Left ventricle myocardium superior (tissue), 1 donor: ENCODE measurements around the gene MSRB3. TPM values are rescaled to one million over a fixed set of nuclear protein-coding genes. Genes with fewer than 3 reads are reported as not detected.
A peak's percentile ranks its signal among the peaks of the same experiment; 100 is the strongest.

Source experiments
- ATAC-seq: fragments of 200-7000 bp; cut with Tn5 transposase; one replicate; pipeline ENCODE4 v1.9.1; 2020; ENCODE audit warnings: mild to moderate bottlenecking, moderate library complexity
- DNase-seq: peaks from one replicate; pipeline ENCODE4 v3.0.0-alpha.2; 2020
- intact Hi-C: fragments of 100-400 bp; cut with micrococcal nuclease; formaldehyde crosslinking; loops from one replicate; pipeline ENCODE4 v1.11.0; 2022
- long read RNA-seq: library from polyadenylated mRNA; unstranded; transcript quantifications from one replicate; pipeline ENCODE4 v2.0.0, GENCODE V29; 2021
- total RNA-seq: library from RNA; stranded (reverse); fragmentation: NEBNext Ultra II Directional; extraction: Animal tissue kit (Norgen Biotek cat#: 25700); gene quantifications from one replicate; pipeline ENCODE4 v1.2.1, GENCODE V29; 2021
- donor health status: DM: no; HTN: yes; CAD: no; lungs with severe emphysema.

MSRB3 gene
- total RNA-seq = 150 TPM
- long read RNA-seq, full-length matches to known transcripts = 494 of 567 reads
- long read RNA-seq, partial matches to known transcripts = 10 of 567 reads
- long read RNA-seq, other reads (novel, unspliced or antisense) = 63 of 567 reads

DNA sequence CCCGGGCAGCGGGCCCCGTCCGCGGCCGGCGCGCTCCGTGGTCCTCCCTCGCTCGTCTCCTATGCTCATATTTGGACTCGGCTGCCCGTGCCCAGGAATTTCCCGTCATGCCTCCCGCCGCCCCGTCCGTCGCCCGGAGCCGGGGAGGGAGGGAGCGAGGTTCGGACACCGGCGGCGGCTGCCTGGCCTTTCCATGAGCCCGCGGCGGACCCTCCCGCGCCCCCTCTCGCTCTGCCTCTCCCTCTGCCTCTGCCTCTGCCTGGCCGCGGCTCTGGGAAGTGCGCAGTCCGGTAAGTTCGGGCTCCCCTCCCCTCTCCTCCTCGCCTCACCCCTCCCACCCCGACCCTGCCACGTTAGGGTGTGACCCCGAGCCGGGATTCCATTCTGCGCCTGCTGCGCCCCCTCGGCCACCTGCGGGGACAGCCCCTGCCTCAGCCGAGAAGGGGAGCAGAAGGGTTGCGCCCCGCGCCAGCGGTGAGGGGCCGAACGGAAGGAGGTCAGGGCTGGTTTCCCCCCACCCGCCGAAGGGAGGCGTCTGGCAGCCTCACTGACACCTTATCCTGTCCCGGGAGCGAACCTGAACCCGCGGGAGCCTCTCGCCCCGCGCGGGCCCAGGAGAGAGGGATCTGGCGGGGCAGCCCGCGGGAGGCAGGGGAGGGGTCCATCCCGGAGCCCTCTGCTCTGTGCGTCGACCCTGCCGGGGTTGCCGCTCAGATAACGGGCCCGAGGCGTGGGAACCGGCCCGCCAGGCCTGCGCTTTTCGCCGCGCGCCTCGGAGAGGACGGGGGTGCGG is at the start of gene MSRB3:
Gene MSRB3 (plus strand): TSS at position 108 of the 793 bp plus-strand sequence. CDS start 29,897 bp downstream, outside the sequence.
- peak; percentile 88 for DNase-seq
- peak; percentile 97 for ATAC-seq
- intact Hi-C loops = no loop called here

DNA sequence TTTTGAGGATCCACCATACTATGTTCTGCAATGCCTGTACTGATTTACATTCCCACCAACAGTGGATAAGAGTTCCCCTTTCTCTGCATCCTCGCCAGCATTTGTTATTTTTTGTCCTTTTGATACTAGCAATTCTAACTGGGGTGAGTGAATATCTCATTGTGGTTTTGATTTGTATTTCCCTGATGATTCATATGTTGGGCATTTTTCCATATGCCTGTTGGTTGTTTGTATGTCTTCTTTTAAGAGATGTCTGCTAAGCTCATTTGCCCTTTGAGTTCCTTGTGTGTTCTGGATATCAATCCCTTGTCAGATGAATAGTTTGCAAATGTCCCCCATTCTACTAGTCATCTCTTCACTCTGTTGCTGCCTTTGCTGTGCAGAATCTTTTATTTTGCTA is 49.0 kb upstream of the MSRB3 start:
- DNase-seq (no peak), ATAC-seq (no peak)
- intact Hi-C loops = no loop called here

DNA sequence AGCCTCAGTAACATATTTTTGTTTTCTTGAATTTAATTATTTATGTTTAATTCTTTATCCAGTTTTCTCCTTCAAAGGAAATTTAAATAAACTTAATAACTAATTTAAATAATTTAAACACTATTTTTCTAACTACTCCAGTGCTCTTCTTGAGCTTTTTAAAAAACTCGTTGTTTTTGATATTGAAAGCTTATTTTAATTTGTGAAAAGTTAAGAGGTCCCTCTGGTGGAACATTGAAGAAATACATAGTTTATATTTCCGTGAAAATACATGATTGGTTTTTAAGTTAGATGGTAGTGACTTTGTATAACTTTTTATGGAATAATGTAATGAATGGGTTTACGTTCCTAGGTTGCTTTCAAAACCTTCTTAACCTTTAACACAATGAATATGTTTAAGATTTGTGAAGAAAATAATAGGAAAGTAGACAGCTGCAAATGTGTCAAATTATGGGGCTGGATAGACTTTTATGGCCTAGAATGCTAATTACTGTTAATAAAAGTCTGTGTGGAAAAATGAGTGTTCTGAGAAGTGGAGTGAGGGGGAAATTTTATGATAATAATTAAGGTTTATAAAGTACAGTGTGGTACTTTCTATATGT is 45.9 kb upstream of the MSRB3 start:
- intact Hi-C loops = loop anchor here (10.0 kb wide), 1 partner anchor 338 kb away; no protein-coding TSS in a partner anchor
- DNase-seq = no peak
- no peak for ATAC-seq

DNA sequence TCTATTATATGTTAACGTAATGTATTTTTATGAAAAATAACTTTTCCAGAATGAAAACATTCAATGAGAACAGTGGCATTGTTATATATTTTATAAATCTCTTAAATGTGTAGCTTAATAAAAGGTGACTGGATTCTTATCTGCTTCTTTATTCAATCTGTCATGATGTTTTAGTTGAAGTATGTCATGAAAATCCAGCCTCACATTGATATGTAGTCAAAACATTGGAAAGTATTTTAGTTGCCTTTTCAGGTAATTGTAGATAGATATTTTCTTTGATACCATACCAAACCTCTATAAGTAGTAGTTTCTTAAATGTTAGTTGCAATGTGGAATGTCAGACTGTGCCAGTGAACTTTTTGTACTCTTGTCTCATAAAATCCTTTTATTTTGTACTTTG is 41.3 kb upstream of the MSRB3 start:
- DNase-seq = no peak
- ATAC-seq = no peak
- intact Hi-C loops = loop anchor here (10.0 kb wide), 1 partner anchor 342 kb away; no protein-coding TSS in a partner anchor

DNA sequence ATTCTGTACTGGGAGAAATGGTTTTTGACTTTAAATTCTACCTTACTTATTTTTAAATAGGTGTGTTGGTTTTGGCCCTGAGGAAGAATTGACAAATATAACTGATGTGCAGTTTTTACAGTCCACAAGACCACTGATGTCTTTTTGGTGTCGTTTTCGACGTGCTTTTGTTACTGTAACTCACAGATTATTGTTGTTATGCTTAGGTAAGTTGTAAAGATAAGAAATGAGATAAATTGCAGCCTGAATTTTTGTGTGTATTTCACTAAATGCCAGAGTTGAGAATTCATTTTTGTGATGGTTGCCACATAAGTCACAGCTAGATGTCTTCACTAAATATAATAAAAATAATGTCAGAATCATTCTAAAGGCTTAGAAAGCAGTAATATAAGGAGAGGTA is 39.9 kb upstream of the MSRB3 start:
- no peak for DNase-seq
- intact Hi-C loops = loop anchor here (10.0 kb wide), 1 partner anchor 344 kb away; no protein-coding TSS in a partner anchor
- ATAC-seq = no peak

DNA sequence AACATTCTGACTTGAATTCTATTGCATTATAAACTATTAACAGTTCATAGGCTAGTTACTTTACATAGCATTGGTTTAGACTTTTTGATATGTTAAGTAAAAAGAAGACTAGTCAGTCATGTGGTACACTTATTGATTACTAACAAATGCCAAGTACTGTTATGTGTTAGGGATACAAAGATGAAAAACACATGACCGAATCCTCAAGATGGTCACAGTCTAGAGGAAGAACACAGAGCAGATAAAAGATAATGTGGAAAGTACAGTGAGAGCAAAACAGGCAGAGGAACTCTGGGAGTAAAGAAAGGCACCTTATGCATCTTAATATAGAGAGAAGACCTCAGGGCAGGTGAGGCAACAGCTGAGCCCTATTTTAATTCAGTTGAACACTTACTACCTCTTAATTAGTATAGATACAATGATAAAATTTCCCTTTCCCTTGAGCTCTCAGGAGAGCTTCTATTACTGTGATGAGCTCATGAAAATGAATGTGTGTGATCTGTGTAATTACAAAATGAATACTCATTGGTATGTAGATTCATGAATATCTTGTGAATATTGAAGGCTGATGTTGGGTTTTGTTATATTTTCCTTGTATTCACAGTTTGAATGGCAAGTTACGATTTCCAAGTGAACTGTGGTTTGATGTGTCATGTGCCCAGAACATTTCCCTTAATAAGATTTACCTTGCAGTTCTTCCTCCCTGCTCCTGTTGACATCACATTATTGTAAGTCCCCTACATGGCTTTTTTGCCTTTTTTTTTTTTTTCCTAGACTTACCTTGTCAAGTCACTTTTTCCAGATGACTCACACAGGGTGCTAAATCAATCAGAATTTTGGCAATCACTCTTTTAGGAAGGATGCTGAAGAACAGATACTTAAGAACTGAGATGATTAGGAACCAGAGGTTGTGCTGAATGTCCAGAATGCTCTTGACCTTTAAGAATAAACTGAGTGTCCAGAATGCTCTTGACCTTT is 29.5 kb upstream of the MSRB3 start:
- DNase-seq (no peak), ATAC-seq (no peak)
- intact Hi-C loops = no loop called here

DNA sequence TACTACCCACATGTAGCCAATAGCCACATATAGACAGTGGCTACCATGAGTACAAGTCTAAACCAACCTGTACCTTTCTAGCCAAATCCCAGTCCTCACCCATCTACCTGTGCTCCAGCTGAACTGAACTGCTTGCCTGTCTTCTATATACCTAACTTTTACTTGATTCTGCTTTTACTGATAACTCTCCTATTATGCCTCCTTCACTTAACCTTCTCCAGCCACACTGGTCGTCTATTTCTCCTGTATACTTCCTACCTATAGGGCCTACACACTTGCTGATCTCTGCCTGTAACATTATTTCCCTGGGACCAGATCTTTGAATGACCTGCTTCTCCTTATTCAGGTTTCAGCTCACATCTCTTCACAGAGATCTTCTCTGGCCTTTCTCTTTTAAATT is 26.0 kb upstream of the MSRB3 start:
- DNase-seq = no peak
- ATAC-seq = no peak
- intact Hi-C loops = no loop called here

DNA sequence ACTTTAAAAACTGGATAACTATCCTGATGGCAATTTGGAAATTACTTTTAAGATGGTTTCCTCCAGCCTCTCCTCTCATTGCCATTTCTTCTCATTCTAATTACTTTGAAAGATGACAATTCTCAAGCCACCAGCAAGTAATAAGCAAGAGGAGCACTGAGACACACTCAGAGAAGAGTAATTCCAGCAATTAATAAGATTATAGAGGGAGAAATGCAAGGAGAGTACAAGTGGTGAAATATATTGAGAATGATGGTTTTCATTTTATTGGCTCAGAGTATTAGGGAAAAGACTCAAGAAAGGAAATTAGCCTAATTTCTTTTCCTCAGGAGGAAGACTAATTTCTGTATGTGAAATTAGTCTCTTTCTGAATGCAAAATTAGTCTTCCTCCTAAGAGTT is 20.5 kb upstream of the MSRB3 start:
- ATAC-seq (no peak), DNase-seq (no peak)
- intact Hi-C loops = no loop called here

DNA sequence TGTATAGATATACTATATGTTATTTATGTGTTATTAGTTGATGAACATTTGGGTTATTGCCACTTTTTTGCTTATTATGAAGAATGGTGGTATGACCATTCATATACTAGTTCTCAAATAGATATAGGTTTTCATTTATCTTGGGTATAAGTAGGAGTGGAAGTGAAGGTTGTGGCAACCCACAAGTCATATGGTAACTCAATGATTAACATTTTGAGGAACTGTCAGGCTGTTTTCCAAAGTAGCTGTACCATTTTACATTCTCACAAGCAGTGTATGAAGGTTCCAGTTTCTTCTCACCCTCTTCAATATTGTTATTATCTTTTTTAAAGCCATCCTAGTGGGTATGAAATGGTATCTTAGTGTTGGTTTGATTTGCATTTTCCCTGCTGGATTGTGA is 19.0 kb upstream of the MSRB3 start:
- intact Hi-C loops = no loop called here
- no peak for DNase-seq
- ATAC-seq = no peak

DNA sequence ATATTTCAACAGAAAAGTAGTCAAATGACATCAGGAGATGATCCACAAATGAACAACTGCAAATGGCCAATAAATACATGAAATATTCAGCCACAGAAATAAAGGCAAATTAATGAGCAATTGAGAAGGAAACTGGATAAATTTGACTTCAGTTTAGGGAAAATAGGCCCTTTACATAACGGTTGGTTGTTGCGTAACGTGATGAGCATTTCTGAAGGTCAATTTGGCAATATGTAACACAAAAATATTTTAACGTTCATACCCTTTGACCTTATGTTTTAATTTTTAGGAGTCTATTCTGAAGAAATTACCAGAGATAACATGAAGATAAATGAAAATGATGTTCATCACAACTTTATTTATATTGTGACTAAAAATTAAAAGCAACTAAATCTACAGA is 14.7 kb upstream of the MSRB3 start:
- DNase-seq (no peak), ATAC-seq (no peak)
- intact Hi-C loops = no loop called here

DNA sequence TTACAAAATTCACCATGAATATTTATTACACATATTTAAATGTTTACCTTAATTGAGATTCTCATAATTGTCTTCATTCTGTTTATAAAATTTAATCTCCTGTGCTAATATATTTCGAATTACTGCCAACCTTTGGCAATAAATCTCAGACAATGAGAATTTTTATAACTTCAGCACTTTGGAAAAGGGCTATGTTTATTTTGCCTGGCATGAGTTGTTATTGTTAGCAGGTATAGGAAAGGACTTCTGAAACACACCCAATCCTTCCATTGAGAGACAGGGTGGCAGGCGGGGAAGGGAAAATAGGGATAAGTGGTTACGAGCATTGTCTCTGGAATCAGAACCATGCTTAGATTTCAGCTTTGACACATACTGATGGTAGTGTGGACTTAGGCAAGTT is 12.1 kb upstream of the MSRB3 start:
- ATAC-seq (no peak), DNase-seq (no peak)
- intact Hi-C loops = no loop called here

DNA sequence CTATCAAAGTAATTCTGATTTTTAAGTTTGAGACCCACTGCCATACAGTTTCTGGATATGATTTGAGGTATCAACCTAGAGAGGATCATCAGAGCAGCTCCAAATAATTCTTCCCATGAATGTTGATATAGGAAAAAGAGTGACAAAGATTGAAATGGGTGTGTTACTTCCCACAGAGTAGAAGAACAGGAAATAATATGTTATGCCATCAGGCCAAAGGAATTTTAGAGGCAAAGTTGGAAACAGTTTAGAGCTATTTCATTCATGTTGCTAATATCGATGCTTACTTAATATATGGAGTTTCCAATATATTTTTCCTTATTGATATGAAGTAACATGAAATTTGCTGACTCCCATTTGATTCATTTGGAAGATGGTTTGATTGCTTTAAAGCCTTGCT is 8.9 kb upstream of the MSRB3 start:
- intact Hi-C loops = no loop called here
- DNase-seq = no peak
- no peak for ATAC-seq

DNA sequence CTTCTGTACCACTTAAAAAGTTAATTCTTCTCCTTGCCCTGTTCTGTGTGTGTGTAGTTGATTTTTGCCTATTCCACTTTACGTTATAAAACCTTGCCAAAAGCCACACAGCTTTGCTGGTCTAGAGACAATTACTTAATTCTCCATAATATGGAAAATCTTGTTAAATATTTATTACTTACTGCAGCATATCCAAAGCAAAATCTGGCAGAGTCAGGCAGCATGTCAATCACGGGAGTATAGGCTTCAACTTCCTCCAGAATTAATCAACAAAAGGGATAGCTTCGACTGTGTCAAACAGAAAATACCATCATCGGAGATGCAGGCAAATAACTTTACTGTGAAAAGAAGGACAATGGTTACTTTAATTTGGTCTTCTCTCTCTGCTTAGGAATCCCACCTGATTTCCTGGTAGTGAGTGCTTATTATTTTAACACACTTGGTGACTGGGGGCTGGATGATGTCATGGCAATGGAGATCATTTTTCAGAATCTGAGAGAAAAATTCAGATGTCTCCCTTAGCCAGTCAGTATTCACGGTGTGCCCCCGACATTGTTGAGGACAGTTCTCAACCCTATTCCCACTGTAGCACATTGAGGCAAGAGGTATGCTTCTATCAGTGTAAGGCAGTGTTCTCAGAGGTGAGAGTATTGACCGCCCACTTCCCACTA is 3.7 kb upstream of the MSRB3 start:
- ATAC-seq (no peak), DNase-seq (no peak)
- intact Hi-C loops = no loop called here

DNA sequence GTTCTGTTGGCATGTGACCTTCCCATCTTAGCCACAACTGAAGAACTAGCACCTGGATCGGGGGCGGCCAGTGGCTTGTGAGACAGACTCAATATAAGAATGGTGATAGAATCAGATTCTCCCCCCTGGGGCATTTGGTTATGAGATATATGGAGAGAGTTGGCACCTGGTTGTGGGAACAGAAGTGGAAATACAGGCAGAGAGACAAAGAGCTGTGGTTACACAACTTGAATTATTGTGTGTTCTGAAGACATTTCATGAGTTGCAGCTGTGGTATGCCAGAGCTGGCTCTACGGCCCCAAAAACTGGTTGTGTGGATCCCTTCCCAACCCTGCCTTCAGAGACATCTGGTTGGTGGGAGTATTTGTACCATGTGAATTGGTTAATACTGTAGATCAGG is 2.9 kb upstream of the MSRB3 start:
- intact Hi-C loops = no loop called here
- ATAC-seq = no peak
- no peak for DNase-seq

DNA sequence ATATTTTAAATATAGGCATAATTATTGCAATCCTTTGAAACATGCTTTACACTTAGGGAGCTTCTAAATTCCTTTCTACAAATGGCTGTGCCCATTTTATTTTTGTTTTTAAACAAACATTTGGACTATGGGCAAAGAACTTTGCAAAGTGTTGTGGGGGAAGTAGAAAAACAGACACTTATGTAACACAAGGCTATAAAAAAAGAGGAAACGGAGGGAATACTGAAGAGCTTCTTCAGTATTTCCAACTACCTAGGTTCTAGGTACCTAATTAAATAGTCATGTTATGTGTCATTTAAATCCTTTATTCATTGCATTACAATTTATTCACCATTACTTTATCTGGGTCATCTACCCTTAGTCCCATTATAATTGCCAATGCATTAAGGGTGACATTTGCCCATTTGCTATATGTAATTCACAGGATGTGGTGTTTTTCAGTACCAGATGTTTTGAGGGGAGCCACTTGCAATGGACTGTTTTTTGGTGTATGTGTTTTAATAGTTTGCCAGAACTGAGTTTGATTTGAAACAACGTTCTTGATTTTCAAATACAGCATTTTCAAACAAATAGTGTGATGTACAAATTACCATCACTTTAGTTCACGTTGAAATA is 1.5 kb upstream of the MSRB3 start:
- no peak for DNase-seq
- no peak for ATAC-seq
- intact Hi-C loops = no loop called here

DNA sequence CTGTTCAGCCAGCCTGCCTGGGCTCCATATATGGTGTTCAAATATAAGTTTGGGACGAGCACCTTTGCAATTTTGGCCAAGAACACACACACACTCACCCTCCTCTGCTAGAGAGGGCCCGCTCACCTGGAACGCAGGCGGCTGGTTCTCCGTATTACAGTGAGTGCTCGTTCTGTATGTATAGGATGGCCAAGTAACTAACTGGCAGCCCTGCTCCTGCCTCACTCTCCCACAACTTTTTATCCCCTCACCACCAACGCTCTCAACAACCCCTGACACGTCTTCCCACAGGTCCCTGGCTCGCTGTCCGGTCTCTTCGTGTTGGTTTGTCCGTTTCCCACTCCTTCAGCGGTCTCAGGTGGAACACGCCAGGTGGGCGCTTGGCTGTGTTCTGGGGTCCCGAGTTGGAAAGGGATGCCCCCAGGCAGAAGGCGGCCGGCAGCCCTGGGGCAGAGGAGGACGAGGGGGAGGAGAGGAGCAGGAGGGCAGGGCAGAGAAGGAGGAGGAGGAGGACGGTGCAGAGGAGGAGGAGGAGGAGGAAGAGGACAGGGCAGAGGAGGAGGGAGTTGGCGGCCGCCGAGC is 398 bp upstream of the MSRB3 start:
- intact Hi-C loops = no loop called here
- ATAC-seq = peak; percentile 8
- no peak for DNase-seq

DNA sequence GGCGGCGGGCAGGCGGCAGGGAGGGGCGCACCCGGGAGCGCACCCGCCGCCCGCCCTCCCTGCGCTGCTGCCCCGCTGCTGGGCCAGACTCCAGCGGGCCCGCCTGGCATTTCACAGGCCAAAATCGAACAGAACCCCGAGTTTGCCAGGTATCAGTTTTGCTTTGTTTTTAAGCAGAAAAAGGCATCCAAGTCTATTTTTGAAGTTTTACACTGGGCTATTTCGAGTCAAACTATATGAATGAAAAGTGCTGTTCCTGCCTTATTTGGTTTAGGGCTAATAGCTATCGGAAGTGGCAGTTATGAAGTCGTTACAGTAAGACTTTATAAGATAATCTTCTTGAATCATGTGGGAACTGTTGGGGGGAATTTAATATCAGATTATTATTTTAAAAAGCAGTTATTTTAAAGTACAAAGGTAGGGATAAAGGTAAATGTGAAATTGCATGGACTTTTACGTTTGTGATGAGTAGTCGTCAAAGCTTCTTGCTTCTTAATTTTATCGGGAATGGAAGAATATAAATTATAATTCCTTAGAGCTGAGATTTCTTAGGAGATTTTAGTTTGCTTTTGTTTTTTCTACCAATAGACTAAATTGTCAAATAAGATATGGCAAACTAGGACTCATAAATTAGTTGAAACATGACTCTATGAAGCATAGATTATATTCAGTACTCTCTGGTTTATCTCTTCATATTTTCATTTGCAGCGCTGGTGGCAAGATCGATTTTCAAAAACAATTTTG is 1.1 kb downstream of the MSRB3 start:
- intact Hi-C loops = no loop called here

DNA sequence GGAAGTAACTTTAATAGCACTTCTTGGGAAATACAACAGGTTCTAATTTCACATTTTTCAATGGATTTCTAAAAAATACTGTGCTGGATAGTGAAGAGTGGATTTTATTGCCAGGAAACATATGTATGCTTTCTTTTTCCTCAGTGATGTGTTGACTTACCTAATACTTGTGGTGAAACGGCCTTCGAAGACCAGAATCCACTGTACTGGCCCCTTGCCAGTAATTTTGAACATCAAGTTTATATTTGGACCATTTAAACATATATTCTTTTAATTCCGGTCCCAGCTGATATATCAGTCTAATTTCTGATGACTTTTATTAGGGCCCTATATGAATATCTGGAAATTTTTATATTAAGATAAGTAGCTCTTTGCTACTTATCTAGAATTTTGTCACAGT is 1.8 kb downstream of the MSRB3 start:
- no peak for DNase-seq
- intact Hi-C loops = no loop called here
- no peak for ATAC-seq

More for the DNA sequence above, 1.1 kb downstream of the MSRB3 start:
- no peak for DNase-seq
- ATAC-seq = peak; percentile 85
